Measurements from ENCODE around the gene TEX10. TPM values are rescaled to one million over a fixed set of nuclear protein-coding genes. Genes with fewer than 3 reads are reported as not detected.
"Not testable (repeated sequence)": the region's sequence is repeated elsewhere in the genome, so short reads cannot be mapped to it uniquely, and the experiment has no call there.

The TEX10 gene
- 19.1 and 25.7 TPM in 2 replicates for total RNA-seq

DNA sequence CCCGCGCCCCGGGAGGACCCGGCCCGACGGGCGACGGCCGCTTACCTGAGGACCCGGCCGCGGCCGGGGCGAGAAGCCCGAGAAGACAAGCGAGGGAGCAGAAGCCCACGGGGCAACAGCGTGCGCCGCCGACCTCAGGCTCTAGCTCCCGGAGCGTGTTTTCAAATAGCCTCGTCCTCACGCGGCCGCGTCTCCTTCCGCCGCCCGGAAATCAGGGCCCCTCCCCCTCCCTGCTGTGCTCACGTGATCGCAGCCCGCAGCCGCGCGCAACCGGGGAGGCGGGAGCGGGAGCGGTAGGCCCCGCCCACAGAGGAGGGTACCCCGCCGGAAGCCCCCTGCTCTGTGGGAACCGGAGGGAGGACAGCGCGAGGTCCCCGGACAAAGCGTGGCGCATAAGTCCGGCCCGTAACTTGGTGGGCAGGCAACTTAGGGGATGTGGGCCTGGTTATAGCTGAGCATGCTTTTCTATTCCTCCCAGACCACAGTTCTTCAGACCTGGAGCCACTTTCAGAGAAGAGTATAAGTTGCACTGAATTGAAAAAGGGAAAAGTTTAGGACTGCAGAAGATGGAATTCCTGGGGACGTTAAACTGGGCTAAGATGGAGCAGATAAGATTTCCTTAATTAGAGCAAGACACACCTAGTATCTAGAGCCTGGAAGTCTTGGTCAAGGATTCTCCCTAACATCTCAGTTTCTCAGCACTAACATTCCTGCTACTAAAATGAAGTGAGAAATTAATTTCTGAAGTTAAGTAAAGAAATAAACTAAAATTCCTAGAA is at the start of gene TEX10:
Gene TEX10, minus strand, starts transcription at position 216 of the 779 bp plus-strand sequence. CDS start 3,579 bp downstream, outside the sequence.
- DNase-seq (ENCODE audit: extremely low read depth, low read depth, low spot score): peak; percentile 12

DNA sequence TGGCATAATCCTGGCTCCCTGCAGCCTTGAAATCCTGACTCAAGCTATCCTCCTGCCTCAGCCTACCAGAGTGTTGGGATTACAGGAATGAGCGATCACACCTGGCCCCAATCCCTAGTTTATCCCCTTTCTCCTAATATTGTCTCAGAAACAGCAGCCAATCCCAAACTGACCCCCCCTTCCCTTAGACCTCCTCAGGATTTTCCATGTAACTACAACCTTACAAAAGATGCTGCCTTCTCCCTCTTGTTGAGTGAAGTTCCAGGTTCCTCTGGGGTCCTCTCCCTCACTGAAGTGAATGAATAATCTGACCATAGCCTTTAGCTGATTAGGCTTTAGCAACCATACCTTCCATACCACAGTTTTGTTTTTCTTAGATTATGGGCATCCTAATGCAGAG is 48.3 kb upstream of the TEX10 start:
- DNase-seq (ENCODE audit: extremely low read depth, low read depth, low spot score): no peak

DNA sequence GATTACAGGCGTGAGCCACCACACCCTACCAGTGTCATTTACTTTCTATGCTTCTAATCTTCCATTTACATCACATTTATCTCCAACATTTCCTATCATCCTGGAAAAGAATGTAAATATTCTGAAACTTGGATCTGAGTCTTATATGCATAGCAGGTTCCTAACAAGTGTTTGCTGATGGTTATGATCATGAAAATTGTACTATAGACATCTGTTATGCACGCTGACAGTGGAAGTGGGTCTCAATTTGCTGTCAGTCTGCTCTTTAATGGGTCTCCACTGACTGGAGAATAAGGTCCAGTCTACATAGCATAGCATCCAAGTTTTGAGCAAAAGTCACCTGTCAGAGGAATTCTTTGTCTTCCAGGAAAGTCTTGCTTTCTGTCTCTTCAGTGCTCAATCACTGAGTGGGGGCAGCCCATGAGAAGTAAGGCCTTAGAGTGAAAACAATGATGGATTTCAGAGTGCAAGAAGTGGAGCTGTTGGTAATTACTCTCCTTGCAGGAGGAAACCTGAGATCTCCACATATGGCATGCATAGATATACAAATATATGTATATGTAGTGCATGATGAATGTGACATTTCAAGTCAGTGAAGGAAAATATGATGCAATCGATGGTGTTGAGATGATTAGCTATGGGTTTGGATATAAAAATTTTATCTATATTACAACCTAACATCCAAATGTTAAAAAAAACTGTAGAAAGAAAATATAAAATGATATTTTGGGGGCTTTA is 45.0 kb upstream of the TEX10 start:
- no peak for DNase-seq (ENCODE audit: extremely low read depth, low read depth, low spot score)

DNA sequence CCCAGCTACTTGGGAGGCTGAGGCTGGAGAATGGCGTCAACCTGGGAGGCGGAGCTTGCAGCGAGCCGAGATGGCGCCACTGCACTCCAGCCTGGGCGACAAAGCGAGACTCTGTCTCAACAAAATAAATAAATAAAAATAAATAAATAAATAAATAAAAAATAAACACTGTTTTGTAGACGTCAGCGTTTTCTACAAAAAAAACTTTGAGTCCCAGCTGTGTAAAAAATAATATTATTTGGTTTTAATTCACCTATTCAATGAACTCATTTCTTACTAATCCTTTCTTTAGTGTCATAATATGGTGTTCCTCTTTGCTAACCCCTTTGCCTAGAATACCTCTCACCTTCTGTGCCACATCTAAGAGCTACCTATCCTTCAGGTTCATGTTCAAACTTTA is 44.0 kb upstream of the TEX10 start:
- DNase-seq (ENCODE audit: extremely low read depth, low read depth, low spot score): no peak

DNA sequence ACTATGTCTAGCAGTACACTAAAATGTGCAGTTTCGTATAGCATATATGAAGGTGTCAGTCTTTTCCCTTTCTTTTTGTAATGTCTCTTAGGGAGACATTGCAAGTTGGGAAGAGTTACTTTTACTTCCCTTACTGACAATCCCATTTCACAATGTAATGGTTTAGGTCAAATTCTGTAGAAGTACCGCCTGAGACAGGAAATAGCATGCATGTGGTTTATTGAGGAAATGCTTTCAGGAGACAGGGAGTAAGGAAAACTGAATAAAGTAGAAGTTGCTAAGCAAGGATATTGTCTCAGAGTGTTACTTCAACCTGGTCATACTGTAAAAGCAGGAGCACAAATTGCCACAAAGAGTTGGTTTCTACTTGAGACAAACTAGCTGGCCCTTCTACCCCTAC is 42.1 kb upstream of the TEX10 start:
- no peak for DNase-seq (ENCODE audit: extremely low read depth, low read depth, low spot score)

DNA sequence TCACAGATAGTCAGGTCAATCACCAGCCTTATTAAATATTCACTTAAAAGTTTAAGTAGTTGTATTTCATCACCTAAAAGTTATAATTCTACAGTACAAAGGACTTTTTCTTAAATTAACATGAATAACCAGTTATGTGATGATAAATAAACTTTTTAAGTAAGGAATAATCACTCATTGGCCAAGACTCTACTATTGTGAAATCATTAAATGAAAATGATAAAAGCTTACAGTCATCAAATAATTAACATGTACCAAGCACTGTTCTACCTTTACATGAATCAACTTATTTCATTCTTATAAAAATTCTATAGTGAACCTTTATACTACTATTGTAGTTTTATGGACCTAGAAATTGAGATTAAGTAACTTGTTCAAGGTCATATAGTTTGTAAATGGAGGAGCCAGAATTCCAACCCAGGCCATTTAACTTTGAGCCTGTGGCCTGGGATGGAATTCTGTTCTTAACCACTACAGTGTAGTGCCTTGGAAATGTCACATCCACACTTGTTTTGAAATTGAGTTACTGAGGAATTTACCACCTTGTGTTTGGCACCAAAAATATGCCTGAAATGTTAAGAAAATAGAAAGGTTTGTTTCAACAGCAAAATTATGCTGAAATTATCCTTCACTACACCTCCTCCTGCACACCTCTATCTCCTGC is 41.4 kb upstream of the TEX10 start:
- no peak for DNase-seq (ENCODE audit: extremely low read depth, low read depth, low spot score)

DNA sequence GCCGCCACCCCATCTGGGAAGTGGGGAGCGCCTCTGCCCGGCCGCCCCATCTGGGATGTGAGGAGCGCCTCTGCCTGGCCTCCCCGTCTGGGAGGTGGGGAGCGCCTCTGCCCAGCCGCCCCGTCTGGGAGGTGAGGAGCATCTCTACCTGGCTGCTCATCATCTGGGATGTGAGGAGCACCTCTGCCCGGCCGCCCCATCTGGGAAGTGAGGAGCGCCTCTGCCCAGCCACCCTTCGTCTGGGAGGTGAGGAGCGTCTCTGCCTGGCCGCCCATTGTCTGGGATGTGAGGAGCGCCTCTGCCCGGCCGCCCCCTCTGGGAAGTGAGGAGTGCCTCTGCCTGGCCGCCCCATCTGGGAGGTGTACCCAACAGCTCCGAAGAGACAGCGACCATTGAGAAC is 40.2 kb upstream of the TEX10 start:
- DNase-seq (ENCODE audit: extremely low read depth, low read depth, low spot score): not testable (repeated sequence)

DNA sequence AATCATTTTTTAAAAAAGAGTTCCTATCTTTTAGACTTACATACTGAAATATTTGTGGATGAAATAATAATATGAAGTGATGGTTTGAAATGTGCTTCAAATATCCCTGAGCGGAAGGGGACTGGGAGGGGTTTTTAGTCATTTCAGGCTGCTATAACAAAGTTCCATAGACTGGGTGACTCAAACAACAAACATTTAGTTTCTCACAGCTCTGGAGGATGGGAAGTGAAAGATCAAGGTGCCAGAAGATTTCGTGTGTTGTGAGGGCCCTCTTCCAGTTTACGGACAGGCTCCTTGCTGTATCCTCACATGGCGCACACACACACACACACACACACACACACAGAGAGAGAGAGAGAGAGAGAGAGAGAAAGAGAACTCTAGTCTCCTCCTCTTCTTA is 27.1 kb upstream of the TEX10 start:
- DNase-seq (ENCODE audit: extremely low read depth, low read depth, low spot score): peak; percentile 18

DNA sequence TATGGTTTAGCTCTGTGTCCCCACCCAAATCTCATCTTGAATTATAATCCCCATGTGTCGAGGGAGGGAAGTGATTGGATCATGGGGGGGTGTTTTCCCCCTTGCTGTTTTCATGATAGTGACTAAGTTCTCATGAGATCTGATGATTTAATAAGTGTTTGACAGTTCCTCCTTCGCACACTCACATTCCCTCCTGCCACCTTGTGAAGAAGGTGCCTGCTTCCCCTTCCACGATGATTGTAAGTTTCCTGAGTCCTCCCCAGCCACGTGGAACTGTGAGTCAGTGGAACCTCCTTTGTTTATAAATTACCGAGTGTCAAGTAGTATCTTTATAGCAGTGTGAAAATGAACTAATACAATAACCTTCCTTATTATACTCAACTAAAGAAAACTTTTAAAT is 24.3 kb upstream of the TEX10 start:
- no peak for DNase-seq (ENCODE audit: extremely low read depth, low read depth, low spot score)

DNA sequence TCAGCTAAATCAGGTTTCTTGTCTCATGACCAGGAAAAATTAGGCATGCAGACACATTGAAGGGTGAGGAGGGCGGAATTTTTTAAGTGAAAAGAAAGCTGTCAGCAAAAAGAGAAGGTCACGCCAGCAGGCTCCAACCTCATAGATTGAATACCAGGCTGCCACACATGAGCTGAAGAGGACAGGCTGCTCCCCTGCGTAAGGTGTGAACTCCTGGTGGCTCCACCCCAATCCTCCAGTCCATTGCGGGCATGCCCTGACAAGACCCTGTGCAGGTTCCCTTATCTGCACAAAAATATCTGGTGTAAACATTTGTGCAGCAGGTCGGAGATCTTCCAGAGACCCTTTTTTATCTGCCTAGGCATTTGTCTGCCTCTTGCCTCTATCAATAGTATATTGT is 22.9 kb upstream of the TEX10 start:
- no peak for DNase-seq (ENCODE audit: extremely low read depth, low read depth, low spot score)

DNA sequence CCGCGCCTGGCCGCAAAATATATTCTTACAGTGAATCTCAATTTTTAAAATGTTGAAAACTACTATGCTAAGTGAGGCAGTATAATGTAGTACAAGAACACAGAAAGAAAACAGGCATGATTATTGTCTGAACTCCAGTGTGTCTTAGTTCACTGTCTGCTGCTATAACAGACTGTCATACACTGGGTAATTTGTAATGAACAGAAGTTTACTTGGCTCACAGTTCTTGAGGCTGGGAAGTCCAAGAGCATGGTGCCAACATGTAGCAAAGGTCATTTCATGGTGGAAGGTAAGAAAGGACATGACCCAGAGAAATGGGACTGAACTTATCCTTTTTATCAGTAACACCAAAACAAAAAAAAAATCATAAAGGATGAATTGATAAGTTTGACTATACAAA is 19.9 kb upstream of the TEX10 start:
- no peak for DNase-seq (ENCODE audit: extremely low read depth, low read depth, low spot score)

DNA sequence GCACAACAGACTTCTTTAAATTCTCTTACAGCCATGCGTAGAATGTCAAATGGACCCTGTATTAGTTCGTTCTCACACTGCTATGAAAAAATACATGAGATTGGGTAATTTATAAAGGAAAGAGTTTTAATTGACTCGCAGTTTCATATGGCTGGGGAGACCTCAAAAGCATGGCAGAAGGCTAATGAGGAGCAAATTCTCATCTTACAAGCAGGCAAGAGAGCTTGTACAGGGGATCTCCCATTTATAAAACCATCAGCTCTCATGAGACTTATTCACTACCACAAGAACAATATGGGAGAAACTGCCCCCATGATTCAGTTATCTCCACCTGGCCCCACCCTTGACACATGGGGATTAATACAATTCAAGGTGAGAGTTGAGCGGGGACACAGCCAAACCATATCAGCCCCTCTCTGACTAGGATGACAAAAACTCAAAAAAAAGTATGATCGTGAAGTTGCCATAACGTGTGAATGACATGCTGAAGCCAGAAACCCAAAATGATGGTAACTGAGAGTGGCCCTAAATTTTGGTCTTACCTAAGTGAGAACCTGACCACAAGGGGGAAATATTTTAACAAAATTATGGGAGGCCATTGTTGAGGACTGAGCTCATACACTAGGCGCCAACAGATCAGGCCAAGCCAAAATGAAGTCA is 17.5 kb upstream of the TEX10 start:
- no peak for DNase-seq (ENCODE audit: extremely low read depth, low read depth, low spot score)

DNA sequence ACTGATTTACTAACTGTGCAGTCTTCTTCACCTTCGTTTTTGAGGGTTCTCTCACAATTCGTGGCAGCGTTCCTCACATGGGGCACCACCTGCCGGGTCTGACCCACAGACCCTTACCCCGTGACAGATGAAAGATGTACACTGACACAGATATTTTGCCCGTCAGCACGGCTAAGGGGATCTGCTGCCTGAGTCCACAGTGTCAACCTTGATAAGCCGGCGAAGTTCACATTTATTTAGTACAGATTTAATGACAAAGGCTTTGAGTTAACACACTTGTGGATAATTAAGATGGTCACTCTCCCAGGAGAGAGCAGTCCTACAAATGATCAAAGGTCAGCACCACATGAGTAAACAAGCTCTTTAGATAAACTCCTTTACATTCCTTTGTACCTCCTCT is 15.9 kb upstream of the TEX10 start:
- no peak for DNase-seq (ENCODE audit: extremely low read depth, low read depth, low spot score)

DNA sequence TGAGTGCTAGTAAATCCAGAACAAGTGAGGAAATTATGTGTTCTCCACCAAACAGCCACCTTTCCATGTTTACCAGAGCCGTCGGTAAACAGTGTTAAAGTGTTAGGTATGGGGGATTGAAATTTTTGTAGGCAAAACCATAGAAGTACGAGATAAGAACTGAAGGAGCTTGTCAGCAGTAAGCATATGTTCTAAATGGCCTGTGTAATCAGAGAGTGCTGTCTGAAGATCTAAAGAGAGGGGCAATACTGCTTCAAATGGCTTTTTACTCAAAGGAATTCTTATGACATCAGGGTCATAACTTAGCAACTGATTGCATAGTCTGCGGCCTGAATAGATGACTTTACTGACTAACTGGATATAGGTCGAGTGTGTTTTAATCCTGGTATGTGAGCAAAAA is 13.4 kb upstream of the TEX10 start:
- no peak for DNase-seq (ENCODE audit: extremely low read depth, low read depth, low spot score)

DNA sequence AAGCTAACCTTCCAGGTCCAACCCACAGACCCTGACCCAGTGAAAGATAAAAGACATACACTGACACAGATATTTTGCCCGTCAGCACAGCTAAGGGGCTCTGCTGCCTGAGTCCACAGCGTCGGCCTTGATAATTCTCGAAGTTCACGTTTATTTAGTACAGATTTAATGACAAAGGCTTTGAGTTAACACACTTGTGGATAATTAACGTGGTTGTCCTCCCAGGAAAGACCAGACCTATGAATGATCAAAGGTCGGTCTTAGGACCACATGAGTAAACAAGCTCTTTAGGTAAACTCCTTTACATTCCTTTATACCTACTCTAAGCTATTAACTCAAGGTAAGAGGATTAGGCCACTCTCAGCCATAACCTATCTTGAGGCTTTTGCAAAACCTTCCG is 11.3 kb upstream of the TEX10 start:
- DNase-seq (ENCODE audit: extremely low read depth, low read depth, low spot score): no peak

DNA sequence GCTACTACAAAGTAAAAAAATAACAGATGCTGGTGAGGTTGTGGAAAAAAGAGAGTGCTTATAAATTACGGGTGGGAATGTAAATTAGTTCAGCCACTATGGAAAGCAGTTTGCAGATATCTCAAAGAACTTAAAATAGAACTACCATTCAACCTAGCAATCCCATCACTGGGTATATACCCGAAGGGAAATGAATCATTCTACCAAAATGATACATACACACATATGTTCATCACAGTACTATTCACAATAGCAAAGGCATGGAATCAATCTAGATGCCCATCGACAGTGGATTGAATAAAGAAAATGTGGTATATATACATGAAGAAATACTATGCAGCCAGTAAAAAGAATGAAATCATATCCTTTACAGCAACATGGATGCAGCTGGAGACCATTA is 6.3 kb upstream of the TEX10 start:
- no peak for DNase-seq (ENCODE audit: extremely low read depth, low read depth, low spot score)

DNA sequence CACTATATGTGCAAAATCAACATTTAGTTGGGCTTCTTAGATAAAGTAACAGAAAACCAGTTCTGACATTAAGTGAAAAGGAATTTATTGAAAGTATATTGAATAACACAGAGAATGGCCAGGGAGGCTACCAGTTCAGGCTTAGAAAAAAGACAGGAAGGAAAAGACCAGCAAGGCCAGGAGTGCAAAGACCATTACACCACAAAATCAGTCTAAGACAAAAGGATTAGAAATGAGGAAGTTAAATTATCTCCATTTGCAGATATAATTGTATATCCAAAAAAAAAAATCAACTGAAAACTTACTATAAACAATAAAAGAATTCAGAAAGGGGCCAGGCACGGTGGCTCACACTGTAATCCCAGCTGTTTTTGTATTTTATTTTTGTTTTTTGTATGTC is 4.8 kb upstream of the TEX10 start:
- no peak for DNase-seq (ENCODE audit: extremely low read depth, low read depth, low spot score)

DNA sequence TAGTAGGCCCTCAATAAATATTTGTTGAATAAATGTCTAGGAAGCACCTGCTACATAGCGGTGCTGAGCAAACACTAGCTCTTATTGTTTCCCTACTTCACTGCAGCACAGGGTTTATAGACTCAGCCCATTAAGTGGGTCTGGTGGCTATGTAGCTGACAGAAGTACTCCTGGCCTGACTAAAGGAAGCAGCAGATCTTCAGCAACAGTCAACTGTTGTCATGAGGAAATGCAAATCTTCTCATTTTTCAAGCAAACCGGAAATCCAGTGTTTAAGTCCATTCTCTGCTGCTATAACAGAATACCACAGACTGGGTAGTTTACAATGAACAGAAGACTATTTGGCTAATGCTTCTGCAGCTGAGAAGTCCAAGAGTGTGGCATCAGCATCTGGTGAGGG is 2.8 kb upstream of the TEX10 start:
- no peak for DNase-seq (ENCODE audit: extremely low read depth, low read depth, low spot score)

DNA sequence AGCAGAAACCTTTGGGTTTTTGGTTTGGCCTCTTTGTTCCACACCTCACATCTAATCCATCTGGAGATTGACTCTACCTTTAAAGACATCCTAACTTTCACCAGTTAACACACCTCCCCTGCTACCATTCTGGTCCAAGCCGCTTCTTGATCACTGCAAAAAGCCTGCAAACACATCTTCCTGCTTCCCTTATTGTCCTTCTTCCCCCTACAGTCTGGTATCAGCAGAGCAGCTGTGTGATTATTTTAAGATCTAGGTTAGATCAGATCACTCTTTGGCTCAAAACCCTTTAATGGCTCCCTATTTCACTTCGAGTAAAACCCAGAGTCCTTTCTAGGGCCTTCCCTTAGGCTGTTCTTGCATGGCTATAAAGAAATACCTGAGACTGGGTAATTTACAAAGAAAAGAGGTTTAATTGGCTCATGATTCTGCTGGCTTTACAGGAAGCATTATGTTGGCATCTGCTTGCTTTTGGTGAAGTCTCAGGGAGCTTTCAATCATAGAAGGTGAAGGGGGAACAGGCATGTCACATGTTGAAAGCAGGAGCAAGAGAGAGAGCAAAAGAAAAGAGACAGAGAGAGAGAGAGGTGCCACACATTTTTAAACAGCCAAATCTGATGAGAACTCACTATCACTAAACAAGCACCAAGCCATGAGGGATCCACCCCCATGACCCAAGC is 1.5 kb upstream of the TEX10 start:
- DNase-seq (ENCODE audit: extremely low read depth, low read depth, low spot score): no peak

DNA sequence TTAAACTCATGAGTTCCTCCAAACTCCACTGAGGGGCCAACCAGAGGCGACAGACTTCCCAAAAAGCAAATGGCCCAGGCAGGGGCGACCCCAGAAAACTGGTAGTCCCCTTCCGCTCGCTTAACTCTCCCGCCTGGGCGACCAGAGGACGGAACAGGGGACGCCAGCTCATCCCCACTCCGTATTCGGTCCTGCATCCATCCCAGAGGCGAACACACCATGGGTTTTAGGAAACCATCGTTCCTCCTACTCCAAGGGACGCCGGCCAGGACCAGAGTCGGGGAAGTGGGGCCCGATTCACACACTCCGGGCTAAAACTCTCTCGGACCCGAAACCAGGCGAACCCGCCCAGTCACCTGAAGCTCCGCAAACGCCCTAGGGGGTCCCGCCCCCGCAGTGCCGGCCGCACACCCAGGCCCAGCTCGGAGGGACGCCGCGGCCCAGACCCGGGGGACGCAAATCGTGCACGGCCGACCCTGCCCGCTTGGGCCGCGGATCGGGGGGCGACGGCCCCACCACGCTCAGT is 478 bp downstream of the TEX10 start:
- no peak for DNase-seq (ENCODE audit: extremely low read depth, low read depth, low spot score)

DNA sequence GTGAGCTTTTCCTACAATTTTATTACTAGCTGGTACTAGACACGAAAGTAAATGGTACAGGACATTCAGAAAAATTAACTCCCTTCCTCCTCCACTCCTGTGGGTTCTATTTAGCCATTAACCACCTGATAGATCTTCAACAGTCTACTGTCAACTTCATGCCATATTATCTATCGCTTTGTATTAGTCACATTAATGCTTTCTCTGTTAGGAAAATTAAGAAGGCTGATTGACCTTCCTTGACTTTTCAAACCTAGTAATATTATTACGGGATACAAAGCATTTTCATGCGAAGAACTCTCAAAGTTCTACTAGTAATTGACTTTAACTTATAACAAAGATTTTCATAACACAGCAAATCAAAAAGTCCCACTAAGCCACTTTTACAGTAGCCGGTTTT is 1.2 kb downstream of the TEX10 start:
- no peak for DNase-seq (ENCODE audit: extremely low read depth, low read depth, low spot score)

All from glomerular endothelial cell (primary cell).